Measurements from ENCODE around the gene PDE4B. TPM values are rescaled to one million over a fixed set of nuclear protein-coding genes. Genes with fewer than 3 reads are reported as not detected.

The PDE4B gene
- total RNA-seq, 2 experiments from 2014 or later: 2.4 to 3.1 TPM

DNA sequence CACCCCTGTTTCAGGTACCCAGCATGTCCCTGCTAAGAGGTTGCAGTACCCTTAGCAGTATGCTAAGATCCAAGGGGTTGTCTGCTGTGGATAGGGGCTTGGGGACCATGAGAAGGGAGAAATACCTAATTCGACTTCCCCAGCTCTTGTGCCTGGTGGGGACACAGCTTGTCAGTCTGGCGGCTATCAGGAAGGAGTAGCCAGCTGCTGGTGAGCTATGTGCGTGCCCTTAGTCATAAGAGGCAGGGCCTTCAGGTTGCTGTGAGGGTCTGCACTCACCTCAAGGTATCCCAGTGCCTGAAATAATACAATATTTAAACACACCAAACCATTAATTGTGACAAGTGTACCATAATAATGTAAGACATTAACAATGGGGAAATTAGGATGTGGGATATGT lies 536.2 kb downstream of the PDE4B start:
- CTCF ChIA-PET (ENCODE audit: unreplicated experiment): no interaction called here
- no TSS peak for BruUV-seq (replicated peaks)
- Histone ChIP-seq H3K79me2 (ENCODE audit: insufficient read depth, low read depth, low read length) (peaks cover 16% of the 10 kb centered on the region; the same call in 1 of the 2 replicates), H3K9me3 (ENCODE audit: low read length) (no peaks in the 10 kb centered on the region), H4K20me1 (ENCODE audit: insufficient read depth, low read length) (no peaks in the 10 kb centered on the region), H3K4me3 (ENCODE audit: low read depth, low read length, poor library complexity, severe bottlenecking) (no peak overlapping the region), H3K36me3 (ENCODE audit: insufficient read depth, low read length) (no peaks in the 10 kb centered on the region), H3K4me1 (ENCODE audit: insufficient read depth, low read length, poor library complexity, severe bottlenecking) (peaks cover 43% of the 10 kb centered on the region), H3K4me2 (ENCODE audit: low read length) (no peak overlapping the region), H3K27ac (ENCODE audit: low read depth, low read length, poor library complexity, severe bottlenecking) (no peak overlapping the region), H3K9me2 (ENCODE audit: insufficient read depth, low read length) (no peaks in the 10 kb centered on the region), H2AFZ (ENCODE audit: low read length) (no peak overlapping the region; the same call in 1 of the 2 replicates)
- POLR2A ChIA-PET: interaction anchor here (1.1 to 3.1 kb wide), 3 partner anchors 8 to 117 kb away, joined by 4 to 13 read pairs (median 5); no protein-coding TSS in a partner anchor
- intact Hi-C loops (cut with micrococcal nuclease; ENCODE audit: unreplicated experiment): no loop called here
- no peak for TF ChIP-seq EZH2phosphoT487 (IDR thresholded peaks at IDR 0.05; ENCODE audit: borderline replicate concordance, low read depth, low read length)
- TF ChIP-seq, protein P1, sequence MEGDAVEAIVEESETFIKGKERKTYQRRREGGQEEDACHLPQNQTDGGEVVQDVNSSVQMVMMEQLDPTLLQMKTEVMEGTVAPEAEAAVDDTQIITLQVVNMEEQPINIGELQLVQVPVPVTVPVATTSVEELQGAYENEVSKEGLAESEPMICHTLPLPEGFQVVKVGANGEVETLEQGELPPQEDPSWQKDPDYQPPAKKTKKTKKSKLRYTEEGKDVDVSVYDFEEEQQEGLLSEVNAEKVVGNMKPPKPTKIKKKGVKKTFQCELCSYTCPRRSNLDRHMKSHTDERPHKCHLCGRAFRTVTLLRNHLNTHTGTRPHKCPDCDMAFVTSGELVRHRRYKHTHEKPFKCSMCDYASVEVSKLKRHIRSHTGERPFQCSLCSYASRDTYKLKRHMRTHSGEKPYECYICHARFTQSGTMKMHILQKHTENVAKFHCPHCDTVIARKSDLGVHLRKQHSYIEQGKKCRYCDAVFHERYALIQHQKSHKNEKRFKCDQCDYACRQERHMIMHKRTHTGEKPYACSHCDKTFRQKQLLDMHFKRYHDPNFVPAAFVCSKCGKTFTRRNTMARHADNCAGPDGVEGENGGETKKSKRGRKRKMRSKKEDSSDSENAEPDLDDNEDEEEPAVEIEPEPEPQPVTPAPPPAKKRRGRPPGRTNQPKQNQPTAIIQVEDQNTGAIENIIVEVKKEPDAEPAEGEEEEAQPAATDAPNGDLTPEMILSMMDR (conservative IDR thresholded peaks at IDR 0.05; ENCODE audit: low read length): no peak
- DNase-seq (ENCODE audit: low spot score): no peak

- Histone ChIP-seq H3K36me3 (ENCODE audit: insufficient read depth, low read length) (no peaks in the 10 kb centered on the region), H3K4me2 (ENCODE audit: low read length) (peak overlapping the region; percentile 80), H3K27ac (ENCODE audit: low read depth, low read length, poor library complexity, severe bottlenecking) (peak overlapping the region; percentile 93), H3K79me2 (ENCODE audit: insufficient read depth, low read depth, low read length) (peaks cover 34% of the 10 kb centered on the region; the same call in 1 of the 2 replicates), H2AFZ (ENCODE audit: low read length) (peak overlapping the region; percentile 87), H4K20me1 (ENCODE audit: insufficient read depth, low read length) (no peaks in the 10 kb centered on the region), H3K4me3 (ENCODE audit: low read depth, low read length, poor library complexity, severe bottlenecking) (peak overlapping the region; percentile 77), H3K9me2 (ENCODE audit: insufficient read depth, low read length) (no peaks in the 10 kb centered on the region), H3K4me1 (ENCODE audit: insufficient read depth, low read length, poor library complexity, severe bottlenecking) (peaks cover 61% of the 10 kb centered on the region), H3K9me3 (ENCODE audit: low read length) (no peaks in the 10 kb centered on the region)
- CTCF ChIA-PET (ENCODE audit: unreplicated experiment): interaction anchor here (0.6 to 0.9 kb wide), 2 partner anchors 12 to 56 kb away, joined by 3 read pairs; no protein-coding TSS in a partner anchor
- no TSS peak for BruUV-seq (replicated peaks)
- peak; percentile 62 for DNase-seq (ENCODE audit: low spot score)
- POLR2A ChIA-PET: interaction anchor here (0.5 to 9.5 kb wide), 15 partner anchors 9 to 500 kb away, joined by 3 to 97 read pairs (median 4); no protein-coding TSS in a partner anchor
- no peak for TF ChIP-seq EZH2phosphoT487 (IDR thresholded peaks at IDR 0.05; ENCODE audit: borderline replicate concordance, low read depth, low read length)
- TF ChIP-seq, protein P1 (conservative IDR thresholded peaks at IDR 0.05; ENCODE audit: low read length): no peak
- intact Hi-C loops (cut with micrococcal nuclease; ENCODE audit: unreplicated experiment): loop anchor here (1.0 to 5.0 kb wide), 2 partner anchors 59 to 437 kb away; no protein-coding TSS in a partner anchor
Measured at GRCh38 chr1:66330722-66331141, 538.0 kb downstream of the PDE4B start.
